NCI-H146 (cell line): Measurements from ENCODE around the gene TTC9C.
"Not testable (repeated sequence)": the region's sequence is repeated elsewhere in the genome, so short reads cannot be mapped to it uniquely, and the experiment has no call there.

Source experiments
- DNase-seq: peaks from one replicate; lab custom pipeline; 2025; lab: John Stamatoyannopoulos, UW

Gene TTC9C

DNA sequence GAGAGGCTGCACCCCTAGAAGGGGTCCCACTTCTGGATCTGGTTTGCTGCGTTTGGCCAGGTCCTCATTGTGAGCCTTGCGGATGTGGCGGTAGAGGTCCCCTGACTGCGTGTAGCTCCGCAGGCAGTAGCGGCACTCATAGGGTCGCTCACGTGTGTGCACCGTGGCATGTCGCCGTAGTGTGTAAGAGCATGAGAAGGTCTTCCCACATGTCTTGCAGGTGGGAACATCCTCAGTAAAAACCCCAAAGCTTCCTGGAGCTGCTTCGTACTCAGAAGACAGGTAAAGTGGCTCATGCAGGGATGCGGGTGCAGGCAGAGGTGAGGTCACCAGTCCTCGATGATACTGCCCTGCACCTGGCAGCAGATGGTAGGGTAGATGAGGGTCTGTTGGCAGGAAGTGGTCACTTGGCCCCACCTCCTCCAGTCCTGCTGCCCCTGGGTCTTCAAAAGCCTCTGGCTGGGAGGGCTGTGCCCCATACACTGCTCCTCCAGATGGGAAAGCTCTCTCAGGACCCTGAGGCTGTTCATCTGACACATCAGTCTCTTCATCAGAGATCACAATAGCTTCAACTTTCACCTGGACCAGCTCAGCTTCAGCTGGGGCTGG, 24.0 kb downstream of the TTC9C start:
- no peak for DNase-seq

DNA sequence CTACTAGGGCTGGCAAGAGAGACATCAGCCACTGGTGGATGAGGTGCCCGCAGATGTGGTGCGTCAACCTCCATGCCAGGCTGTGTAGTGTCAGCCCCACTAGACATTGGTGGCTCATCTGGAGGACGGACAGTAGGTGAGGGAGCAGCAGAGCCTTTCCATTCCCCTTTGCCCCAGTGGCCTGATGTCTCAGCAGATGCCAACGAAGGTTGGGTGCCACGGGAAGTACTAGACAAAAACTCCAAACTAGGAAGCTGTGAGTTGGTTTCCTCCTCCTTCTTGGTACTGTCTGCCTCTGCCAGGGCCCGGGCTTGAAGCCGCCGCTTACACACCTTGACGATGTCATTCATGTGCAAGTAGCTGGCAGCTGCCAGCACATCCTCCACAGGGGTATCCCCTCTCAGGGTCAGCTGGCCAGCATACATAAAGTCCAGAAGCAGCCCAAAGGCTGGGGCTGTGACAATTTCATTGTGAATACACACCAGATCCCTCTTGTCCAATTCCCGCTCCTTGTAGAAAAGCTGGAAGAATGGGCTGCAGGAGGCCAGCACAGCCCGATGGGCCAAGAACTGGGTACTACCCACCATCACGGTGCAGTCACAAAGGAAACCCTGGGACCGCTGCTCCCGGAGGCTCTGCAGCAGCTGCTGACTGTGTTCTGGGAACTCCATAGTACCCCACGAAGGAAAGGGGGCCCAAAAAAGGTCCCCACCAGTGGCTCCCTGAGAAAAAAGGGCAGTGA, 24.9 kb downstream of the TTC9C start:
- no peak for DNase-seq

DNA sequence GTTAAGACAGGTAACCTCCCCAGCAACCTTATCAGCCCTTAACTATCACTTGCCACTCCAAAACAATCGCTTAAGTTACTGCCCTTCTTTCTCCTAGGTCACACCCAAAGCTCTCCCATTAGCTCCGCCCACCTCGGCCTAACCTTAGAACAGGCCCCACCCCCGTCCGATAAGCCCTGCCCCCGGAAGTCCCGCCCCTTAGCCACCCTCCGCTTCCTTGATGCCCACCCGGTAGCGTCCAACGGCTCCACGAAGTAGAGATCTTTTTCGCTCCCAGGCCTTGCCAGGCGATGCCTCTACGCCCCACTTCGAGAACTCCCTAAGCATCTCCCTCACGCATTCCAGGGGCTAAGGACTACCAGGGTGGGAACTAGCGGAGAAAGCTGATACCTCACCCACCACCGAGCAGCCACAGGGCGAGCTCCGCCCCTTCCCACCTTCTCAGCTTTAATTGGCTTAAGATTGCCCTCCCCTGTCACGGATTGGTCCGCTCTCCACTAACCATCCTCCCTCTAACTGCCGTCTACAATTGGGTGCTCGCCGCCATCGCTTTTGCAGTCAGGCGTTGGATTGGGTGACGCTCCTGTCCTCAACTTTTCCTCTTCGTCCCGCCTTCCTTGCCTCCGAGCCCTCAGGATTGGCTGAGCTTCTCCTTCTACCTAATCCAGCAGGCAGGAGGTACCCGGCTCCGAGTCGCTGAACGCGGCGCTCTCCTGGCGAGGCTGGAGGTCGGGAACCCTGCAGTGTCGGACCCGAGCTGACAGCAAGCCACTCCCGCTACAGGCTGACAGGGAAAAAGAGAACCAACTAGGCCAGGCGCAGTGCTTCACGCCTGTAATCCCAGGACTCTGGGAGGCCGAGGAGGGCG, 25.7 kb downstream of the TTC9C start, which contains the start of gene ZBTB3:
Gene ZBTB3, minus strand, starts transcription at position 425 of the 868 bp plus-strand sequence. CDS start 496 bp downstream, outside the sequence.
- DNase-seq = peak; percentile 99

DNA sequence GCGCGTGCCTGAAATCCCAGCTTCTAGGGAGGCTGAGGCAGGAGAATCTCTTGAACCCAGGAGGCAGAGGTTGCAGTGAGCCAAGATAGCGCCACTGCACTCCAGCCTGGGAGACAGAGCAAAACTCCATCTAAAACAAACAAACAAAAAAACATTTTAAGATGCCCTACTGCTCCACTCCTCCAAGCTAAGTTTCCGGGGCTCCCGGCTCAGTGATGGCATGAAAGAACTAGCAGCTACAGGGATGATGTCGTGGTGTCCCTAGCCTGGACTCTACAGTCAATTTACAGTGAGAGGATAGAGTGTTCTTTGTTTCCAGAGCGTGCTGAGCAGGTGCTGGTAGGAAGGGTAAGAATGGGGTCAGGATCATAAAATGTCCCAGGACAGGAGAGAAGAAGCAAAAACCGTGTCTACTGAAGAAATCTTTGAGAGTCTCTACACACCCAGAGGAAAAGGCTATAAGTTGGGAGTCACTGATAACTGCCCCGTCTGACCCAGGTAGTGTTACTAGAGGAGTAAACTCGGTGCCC, 26.9 kb downstream of the TTC9C start:
- DNase-seq = no peak

DNA sequence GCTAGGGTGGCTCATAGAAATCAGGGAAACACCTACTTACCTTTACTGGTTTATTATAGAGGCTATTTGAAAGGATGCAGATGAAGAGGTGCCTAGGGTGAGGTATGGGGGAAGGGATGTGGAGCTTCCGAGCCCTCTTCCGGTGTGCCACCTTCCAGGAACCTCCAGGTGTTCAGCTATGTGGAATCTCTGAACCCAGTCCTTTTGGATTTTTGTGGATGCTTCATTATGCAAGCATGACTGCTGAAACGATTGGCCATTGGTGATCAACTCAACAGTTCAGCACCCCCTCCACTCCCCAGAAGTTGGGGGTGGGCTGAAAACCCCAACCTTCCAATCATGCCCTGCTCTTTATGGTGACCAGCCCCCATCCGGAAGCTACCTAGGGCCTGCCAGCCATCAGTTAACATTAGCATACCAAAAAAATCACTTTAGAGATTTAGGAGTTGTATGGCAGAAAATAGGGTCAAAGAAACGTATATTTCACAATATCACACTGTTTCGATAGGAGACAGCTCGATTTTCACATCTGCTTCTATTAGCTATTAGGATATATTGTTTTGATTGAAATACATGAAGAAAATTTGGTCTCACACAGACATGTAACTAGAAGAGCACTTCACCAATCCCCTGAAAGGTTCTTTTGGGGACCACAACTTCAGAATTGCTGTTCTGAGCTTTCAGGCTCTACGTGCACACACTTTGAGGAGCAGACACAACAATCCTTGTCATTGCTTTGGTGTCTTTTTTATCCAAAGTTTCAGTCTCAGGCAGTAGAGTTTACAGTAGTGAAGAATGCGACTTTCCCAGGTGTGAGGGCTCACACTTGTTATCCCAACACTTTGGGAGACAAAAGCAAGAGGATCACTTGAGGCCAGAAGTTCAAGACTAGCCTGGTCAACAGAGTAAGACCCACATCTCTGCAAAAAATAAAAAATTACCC, 29.8 kb downstream of the TTC9C start:
- no peak for DNase-seq

DNA sequence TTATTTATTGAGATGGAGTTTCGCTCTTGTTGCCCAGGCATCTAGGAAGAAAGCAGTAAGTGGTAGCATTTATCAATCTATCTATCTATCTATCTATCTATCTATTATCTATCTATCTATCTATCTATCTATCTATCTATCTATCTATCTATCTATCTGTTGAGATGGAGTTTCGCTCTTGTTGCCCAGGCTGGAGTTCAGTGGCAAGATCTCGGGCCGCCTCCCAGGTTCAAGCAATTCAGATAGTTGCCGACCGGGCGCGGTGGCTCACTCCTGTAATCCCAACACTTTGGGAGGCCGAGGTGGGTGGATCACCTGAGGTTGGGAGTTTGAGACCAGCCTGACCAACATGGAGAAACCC, 32.6 kb downstream of the TTC9C start:
- not testable (repeated sequence) for DNase-seq

DNA sequence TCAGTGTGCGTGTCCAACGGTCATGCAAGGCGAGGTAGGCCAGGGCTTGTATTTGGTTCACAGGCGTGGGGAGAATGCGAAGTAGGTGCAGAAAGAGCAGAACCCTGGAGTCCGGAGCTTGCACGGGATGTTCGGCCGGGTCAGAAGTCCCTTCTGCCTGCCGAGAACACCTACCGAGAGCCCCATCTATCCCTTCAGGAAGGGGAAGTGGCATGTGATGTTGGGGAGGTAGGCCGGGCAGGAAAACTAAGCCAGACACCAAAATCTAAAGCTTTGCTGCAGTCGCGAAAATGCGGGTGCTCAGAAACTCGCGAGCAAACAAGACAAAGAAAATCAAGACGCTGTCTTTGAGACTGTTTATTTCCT, 42.5 kb downstream of the TTC9C start:
- peak; percentile 69 for DNase-seq

DNA sequence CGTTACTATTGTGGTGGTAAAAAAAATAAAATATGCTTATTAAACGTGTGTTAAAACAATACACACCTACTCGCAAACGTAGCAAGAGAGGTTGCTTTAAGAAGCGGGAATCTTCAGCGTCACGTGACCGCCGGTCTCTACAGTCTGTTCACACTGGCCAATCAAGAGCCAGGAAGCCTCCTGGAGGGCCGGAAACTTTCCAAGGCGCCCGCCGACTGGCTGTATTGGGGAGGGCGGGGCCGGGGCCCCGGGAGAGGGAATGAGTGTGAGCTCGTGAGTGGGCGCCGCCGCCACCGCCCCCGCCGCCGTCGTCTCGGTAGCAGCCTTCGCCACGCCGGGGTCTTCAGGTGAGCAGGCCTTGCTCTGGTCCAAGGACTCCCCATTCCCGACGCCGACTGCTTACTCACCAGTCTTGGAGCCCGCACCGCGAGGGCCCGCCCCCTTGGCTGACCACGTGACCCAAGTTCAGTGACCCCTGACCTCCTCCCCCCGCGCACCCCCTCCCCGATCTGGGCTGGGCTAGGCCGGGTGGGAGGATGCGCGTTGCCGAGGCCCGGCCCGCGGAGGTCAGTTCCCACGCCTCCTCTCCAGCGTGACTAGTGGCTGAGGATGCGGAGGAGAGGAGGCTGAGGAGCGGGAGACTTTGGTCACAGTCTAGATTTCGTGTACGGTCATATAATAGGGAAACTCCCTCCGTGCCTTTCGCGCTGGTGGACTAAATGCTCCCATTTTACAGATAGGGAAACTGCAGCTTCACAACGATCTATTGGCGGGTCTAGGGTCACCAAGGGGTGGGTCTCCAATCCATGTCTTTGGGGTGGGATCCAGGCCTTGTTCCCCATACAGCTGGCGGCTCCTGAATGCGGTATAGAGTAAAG, 43.1 kb downstream of the TTC9C start, which contains the start of gene TAF6L:
Gene TAF6L, plus strand, starts transcription at position 253 of the 878 bp plus-strand sequence. CDS start 4,388 bp downstream, outside the sequence.
- DNase-seq = peak; percentile 97

DNA sequence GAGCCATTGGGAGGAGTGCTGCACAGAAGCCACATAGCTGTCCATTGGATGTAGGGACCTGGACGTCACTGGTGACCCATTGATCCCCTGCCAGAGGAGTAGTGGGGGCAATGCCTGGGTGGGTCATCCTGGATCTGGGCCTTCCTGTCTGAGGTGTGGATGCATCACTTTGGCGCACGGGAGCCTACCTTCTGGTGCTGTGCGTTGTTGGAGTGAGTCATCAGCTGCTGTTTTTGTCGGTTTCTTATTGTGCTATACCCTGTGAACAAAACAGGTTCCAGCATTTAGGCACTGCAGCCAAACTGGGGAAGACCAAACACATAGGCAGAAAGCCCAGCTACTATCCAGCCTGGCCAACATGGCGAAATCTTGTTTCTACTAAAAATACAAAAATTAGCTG, 46.1 kb downstream of the TTC9C start:
- no peak for DNase-seq

DNA sequence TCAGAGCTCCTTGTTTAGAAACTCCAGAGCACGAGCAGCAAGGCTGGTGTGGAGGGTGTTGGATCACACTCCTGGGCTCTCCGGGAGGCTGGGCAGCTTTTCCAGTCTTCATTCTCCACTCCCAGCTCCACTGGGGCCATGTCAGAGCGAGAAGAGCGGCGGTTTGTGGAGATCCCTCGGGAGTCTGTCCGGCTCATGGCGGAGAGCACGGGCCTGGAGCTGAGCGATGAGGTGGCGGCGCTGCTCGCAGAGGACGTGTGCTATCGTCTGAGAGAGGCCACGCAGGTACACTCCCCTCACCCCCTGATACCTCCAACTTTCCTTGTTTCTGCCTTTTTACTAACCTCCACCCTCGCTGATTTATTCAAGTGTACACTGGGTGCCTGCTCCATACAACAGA, 47.4 kb downstream of the TTC9C start:
- no peak for DNase-seq

DNA sequence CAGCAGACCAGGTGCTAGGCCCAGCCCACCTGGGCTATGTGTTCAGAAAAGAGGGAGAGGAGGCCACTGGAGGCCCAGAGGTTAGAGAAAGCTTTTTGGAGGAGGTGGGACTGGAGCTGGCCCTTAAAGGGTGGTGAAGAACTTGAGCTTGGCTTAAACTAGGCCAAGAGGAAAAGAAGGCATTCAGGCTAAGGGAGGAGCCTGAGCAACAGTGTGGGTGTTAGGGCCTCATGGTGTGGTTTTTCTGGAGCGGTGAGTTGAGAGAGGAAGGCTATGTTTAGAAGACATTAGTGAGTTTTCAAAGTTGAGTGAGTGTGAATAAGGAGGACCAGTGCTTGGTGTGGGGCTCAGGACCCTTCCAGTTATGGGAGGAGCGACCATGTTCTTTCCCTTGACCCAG, 49.1 kb downstream of the TTC9C start:
- DNase-seq = no peak

DNA sequence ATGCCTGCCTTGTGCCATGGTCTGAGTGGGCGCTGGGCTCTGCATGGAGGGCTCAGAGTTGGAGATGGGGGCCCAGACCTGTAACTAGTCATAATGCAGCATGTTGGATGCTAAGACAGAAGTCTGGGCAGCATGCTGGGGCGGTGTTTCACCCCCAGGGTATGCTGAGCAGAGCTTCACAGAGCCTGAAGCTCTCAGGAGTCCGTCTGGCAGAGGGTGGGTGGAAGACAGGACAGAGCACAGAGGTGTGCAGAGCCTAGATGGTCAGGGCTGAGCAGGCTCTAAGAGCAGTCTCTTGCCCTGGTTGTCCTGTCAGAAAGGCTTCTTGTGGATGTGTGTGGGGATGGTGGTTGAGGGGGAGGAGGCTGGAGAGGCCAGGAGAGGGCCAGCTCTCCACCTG, 50.2 kb downstream of the TTC9C start:
- no peak for DNase-seq

DNA sequence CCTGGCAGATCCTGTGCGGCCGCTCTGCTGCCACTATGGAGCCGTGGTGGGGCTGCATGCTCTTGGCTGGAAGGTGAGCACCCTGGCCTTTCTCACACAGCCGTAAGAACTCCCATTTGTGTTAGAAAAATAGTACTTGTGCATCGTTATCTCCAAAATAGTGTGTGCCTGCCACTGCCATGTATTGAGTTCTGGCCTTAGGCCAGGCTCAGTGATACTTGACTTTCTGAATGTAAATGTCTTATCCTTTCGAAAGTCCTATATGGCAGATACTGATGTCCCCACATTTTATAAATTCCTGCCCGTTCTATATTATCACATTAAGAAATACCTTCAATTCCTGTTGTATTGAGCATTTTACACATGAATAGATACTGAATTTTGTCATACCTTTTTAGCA, 54.5 kb downstream of the TTC9C start:
- DNase-seq = no peak

DNA sequence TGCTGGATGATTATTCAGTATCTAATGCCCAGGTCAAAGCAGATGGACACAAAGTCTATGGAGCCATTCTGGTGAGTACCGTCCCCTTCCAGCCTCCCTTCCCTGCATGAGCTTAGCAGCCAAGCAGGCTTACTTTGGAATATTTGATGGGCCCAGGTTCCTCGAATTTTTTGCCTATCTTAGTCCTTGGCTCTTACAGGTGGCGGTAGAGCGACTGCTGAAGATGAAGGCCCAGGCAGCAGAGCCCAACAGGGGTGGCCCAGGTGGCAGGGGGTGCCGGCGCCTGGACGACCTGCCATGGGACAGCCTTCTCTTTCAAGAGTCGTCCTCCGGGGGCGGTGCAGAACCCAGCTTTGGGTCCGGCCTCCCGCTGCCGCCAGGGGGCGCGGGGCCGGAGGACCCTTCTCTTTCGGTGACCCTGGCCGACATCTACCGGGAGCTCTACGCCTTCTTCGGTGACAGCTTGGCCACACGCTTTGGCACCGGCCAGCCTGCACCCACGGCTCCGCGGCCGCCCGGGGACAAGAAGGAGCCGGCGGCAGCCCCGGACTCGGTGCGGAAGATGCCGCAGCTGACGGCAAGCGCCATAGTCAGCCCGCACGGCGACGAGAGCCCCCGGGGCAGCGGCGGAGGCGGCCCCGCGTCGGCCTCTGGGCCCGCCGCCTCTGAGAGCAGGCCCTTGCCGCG, 58.2 kb downstream of the TTC9C start:
- DNase-seq = peak; percentile 83

DNA sequence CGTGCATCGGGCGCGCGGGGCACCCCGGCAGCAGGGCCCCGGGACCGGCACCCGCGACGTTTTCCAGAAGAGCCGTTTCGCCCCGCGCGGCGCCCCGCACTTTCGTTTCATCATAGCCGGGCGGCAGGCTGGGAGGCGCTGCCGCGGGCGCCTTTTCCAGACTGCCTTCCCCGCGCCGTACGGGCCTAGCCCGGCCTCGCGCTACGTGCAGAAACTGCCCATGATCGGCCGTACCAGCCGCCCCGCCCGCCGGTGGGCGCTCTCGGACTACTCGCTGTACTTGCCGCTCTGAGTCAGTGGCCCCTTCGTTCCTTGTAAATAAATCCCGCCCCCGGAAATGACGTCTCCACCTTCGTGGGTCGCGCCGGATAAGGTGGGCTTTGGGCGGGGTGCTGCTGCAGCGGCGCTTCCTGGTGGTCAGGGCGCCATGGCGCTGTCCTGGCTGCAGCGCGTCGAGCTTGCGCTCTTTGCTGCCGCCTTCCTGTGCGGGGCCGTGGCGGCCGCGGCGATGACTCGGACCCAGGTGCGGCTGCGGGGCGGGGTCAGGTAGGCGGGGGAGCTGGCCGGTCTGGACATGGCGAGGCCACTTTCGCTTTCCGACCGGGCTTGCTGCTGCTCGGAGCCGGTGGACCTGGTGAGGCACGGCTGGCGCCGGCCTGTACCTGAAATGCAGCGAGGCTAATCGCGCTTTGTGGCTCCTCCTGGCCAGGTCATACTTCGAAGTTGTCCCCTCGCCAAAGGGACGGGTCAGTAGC, 58.9 kb downstream of the TTC9C start, which contains the start of gene TMEM179B:
Gene TMEM179B, plus strand, starts transcription at position 398 of the 755 bp plus-strand sequence. Its CDS starts 30 bp downstream, at position 428.
- peak; percentile 99 for DNase-seq
